HepG2 (cell line): ENCODE results near the gene GEMIN2. TPM values are rescaled to one million over a fixed set of nuclear protein-coding genes. Genes with fewer than 3 reads are reported as not detected.

ENCODE experiments used
- ATAC-seq: fragments of 200-7000 bp; cut with Tn5 transposase; 3 replicates; pipeline ENCODE4 v1.9.1; 2020; ENCODE audit warnings: mild to moderate bottlenecking, moderate library complexity
- BruUV-seq: library from RNA; stranded (reverse); fragments of 400-500 nt; replicated peaks from 2 replicates; lab custom pipeline; 2021; lab: Mats Ljungman, UMichigan
- CTCF ChIA-PET: fragments of 300-600 bp; formaldehyde crosslinking; extraction: SDS; loops from one replicate; lab custom pipeline; 2021; ENCODE audit warnings: low total read pairs, inconsistent platforms, low intra/inter-chr PET ratio; lab: Yijun Ruan, JAX
- POLR2A ChIA-PET: fragments of 350-600 bp; sonication (Branson Sonifier 250); formaldehyde crosslinking; loops from one replicate; lab custom pipeline; 2020; ENCODE audit warnings: antibody characterized with exemption, inconsistent platforms; lab: Yijun Ruan, JAX
- DNase-seq: peaks from one replicate; pipeline ENCODE4 v3.0.0-alpha.2; 2015; ENCODE audit warnings: low spot score
- FAIRE-seq: peaks from 3 replicates; lab custom pipeline; 2011; peaks lifted over from hg19 to GRCh38; lab: Jason Lieb, UNC
- H2AFZ ChIP-seq: one replicate; pipeline ENCODE4 v1.6.1; 2011; ENCODE audit warnings: low read length, inconsistent platforms
- H3K27ac ChIP-seq: fragments of 300-600 bp; 3 replicates; pipeline ENCODE4 v1.8.0; 2011; ENCODE audit warnings: mixed run types, mild to moderate bottlenecking, mixed read lengths, low read length, inconsistent platforms; ENCODE audit not compliant: insufficient read depth; ENCODE audit errors: extremely low read length
- H3K27me3 ChIP-seq, 2 experiments: fragments of 200-600 bp in 1 of 2; 2 replicates in 1 of 2; 3 replicates in 1 of 2; pipeline versions ENCODE4 v1.6.0 to v1.8.0; 2011; ENCODE audit warnings: low read length in 2 of 2, mild to moderate bottlenecking in 2 of 2, moderate library complexity in 2 of 2, inconsistent platforms in 1 of 2; ENCODE audit not compliant: insufficient read depth in 2 of 2, control insufficient read depth in 1 of 2
- H3K36me3 ChIP-seq, 2 experiments: fragments of 200-600 bp in 1 of 2; replicated peaks in 1 of 2; 2 replicates in 1 of 2; 3 replicates in 1 of 2; pipeline versions ENCODE4 v1.5.1 to v1.8.0; 2011; ENCODE audit warnings: low read length in 2 of 2, inconsistent platforms in 1 of 2; ENCODE audit not compliant: insufficient read depth in 2 of 2, control insufficient read depth in 1 of 2
- H3K4me1 ChIP-seq: 2 replicates; pipeline ENCODE4 v1.5.1; 2012; ENCODE audit warnings: low read length, inconsistent platforms; ENCODE audit not compliant: insufficient read depth
- H3K4me2 ChIP-seq: 2 replicates; pipeline ENCODE4 v1.6.0; 2011; ENCODE audit warnings: low read depth, low read length, inconsistent platforms
- H3K4me3 ChIP-seq, 3 experiments: fragments of 200-600 bp in 1 of 3; sonication (generic), shearing (Covaris generic) in 1 of 3; replicated peaks in 1 of 3; 2 replicates each; pipeline ENCODE4 v1.5.1; 2011 to 2016; ENCODE audit warnings: low read length in 3 of 3, inconsistent platforms in 2 of 3, low read depth in 2 of 3, mild to moderate bottlenecking in 2 of 3, control low read depth in 1 of 3, mixed read lengths in 1 of 3; ENCODE audit not compliant: insufficient read depth in 1 of 3
- H3K79me2 ChIP-seq: one replicate; pipeline ENCODE4 v1.6.1; 2011; ENCODE audit warnings: low read length, inconsistent platforms; ENCODE audit not compliant: insufficient read depth
- H3K9ac ChIP-seq: 2 replicates; pipeline ENCODE4 v1.6.0; 2011; ENCODE audit warnings: mild to moderate bottlenecking, low read depth, low read length, inconsistent platforms; ENCODE audit not compliant: insufficient read depth
- H3K9me3 ChIP-seq: 2 replicates; pipeline ENCODE4 v1.5.1; 2012; ENCODE audit warnings: mild to moderate bottlenecking, low read length
- H4K20me1 ChIP-seq: 2 replicates; pipeline ENCODE4 v1.6.0; 2011; ENCODE audit warnings: inconsistent platforms, mild to moderate bottlenecking, low read length, moderate library complexity; ENCODE audit not compliant: insufficient read depth
- DNMT1 ChIP-seq: sonication (generic); formaldehyde crosslinking; IDR thresholded peaks from 2 replicates; pipeline ENCODE4 v1.5.1; 2020; ENCODE audit warnings: mild to moderate bottlenecking, missing genetic modification reagents
- FOXK2 ChIP-seq: fragments of 450-650 bp; IDR thresholded peaks from 2 replicates; pipeline ENCODE4 v1.6.1; 2016
- FOXP1 ChIP-seq, 2 experiments: fragments of 450-650 bp in 1 of 2; IDR thresholded peaks; 2 replicates each; pipeline ENCODE4 v1.6.1; 2017 to 2018; ENCODE audit warnings: antibody characterized with exemption in 1 of 2
- MED8 ChIP-seq: sonication (generic); formaldehyde crosslinking; IDR thresholded peaks from 2 replicates; pipeline ENCODE4 v1.8.1; 2023; ENCODE audit warnings: mild to moderate bottlenecking, missing genetic modification reagents; ENCODE audit not compliant: insufficient replicate concordance
- NRL ChIP-seq: sonication (generic); formaldehyde crosslinking; IDR thresholded peaks from 2 replicates; pipeline ENCODE4 v1.5.0; 2020; ENCODE audit warnings: missing genetic modification reagents, mild to moderate bottlenecking, moderate library complexity, borderline replicate concordance
- ONECUT2 ChIP-seq: sonication (generic); formaldehyde crosslinking; IDR thresholded peaks from 2 replicates; pipeline ENCODE4 v1.4.0; 2020; ENCODE audit warnings: missing genetic modification reagents
- PITX1 ChIP-seq: sonication (generic); formaldehyde crosslinking; IDR thresholded peaks from 2 replicates; pipeline ENCODE4 v1.5.1; 2020; ENCODE audit warnings: mild to moderate bottlenecking, missing genetic modification reagents
- RBM22 ChIP-seq: fragments of 200-400 bp; formaldehyde crosslinking; optimal IDR thresholded peaks from 2 replicates; pipeline ENCODE3; 2017; ENCODE audit warnings: mild to moderate bottlenecking, low read length, moderate library complexity
- SP1 ChIP-seq, 2 experiments: fragments of 450-650 bp in 1 of 2; sonication (generic) in 1 of 2; formaldehyde crosslinking in 1 of 2; IDR thresholded peaks; 2 replicates each; pipeline versions ENCODE4 v1.4.0 to v1.6.1; 2016 to 2020; ENCODE audit warnings: missing genetic modification reagents in 1 of 2
- SP4 ChIP-seq: sonication (generic); formaldehyde crosslinking; IDR thresholded peaks from 2 replicates; pipeline ENCODE4 v1.8.1; 2023; ENCODE audit warnings: mild to moderate bottlenecking, missing genetic modification reagents
- ZC3H13 ChIP-seq: sonication (generic); formaldehyde crosslinking; IDR thresholded peaks from 2 replicates; pipeline ENCODE4 v1.8.1; 2023; ENCODE audit warnings: mild to moderate bottlenecking, missing genetic modification reagents, moderate library complexity
- ZNF205 ChIP-seq: IDR thresholded peaks from 2 replicates; pipeline ENCODE4 v1.6.1; 2018; ENCODE audit warnings: missing biosample characterization, missing genetic modification reagents
- ZNF280B ChIP-seq: sonication (generic); formaldehyde crosslinking; IDR thresholded peaks from 2 replicates; pipeline ENCODE4 v1.5.0; 2020; ENCODE audit warnings: missing genetic modification reagents, mild to moderate bottlenecking, borderline replicate concordance
- ZNF34 ChIP-seq: sonication (generic); formaldehyde crosslinking; IDR thresholded peaks from 2 replicates; pipeline ENCODE4 v1.4.0; 2020; ENCODE audit warnings: mild to moderate bottlenecking, missing genetic modification reagents, borderline replicate concordance
- ZNF567 ChIP-seq: sonication (generic); formaldehyde crosslinking; IDR thresholded peaks from 2 replicates; pipeline ENCODE4 v1.8.1; 2023; ENCODE audit warnings: mild to moderate bottlenecking, missing genetic modification reagents, borderline replicate concordance
- ZNF615 ChIP-seq: sonication (generic); formaldehyde crosslinking; IDR thresholded peaks from 2 replicates; pipeline ENCODE4 v1.5.0; 2020; ENCODE audit warnings: mild to moderate bottlenecking, missing genetic modification reagents, borderline replicate concordance
- ZNF691 ChIP-seq: sonication (generic); formaldehyde crosslinking; IDR thresholded peaks from 2 replicates; pipeline ENCODE4 v1.4.0; 2020; ENCODE audit warnings: missing genetic modification reagents, low read depth, mild to moderate bottlenecking, borderline replicate concordance
- ZNF773 ChIP-seq: sonication (generic); formaldehyde crosslinking; IDR thresholded peaks from 2 replicates; pipeline ENCODE4 v1.4.0; 2020; ENCODE audit warnings: missing genetic modification reagents, borderline replicate concordance
- ZSCAN5A ChIP-seq: sonication (generic); formaldehyde crosslinking; IDR thresholded peaks from 2 replicates; pipeline ENCODE4 v1.8.0; 2022; ENCODE audit warnings: mild to moderate bottlenecking, missing genetic modification reagents, borderline replicate concordance
- WGBS: methylation state at CpG from one replicate; pipeline ENCODE4 v1.1.6; 2017; ENCODE audit warnings: low lambda C conversion rate; 5-methylcytosine and 5-hydroxymethylcytosine counted together
- in situ Hi-C: cut with HindIII; loops from 2 replicates; pipeline ENCODE4 v1.10.0; 2017; ENCODE audit warnings: low pct_unique_long_range_greater_than_20kb; ENCODE audit not compliant: extremely low pct_ligation_motif_present
- intact Hi-C: fragments of 100-400 bp; cut with micrococcal nuclease; formaldehyde crosslinking; loops from one replicate; pipeline ENCODE4 v1.10.0; 2022; ENCODE audit not compliant: unreplicated experiment
- polyA plus RNA-seq, 8 experiments: library from polyadenylated mRNA; depleted of rRNA in 3 of 8; stranded (reverse) in 7 of 8; unstranded in 1 of 8; fragments of >200 nt; fragmentation: Illumina TruSeq in 4 of 8; extraction: Trizol in 4 of 8; gene quantifications; 2 replicates each; pipeline versions ENCODE4 v1.2.1 to v1.2.3, GENCODE V29; 2011 to 2016; ENCODE audit warnings: low read depth in 4 of 8, missing spikeins in 1 of 8, mixed read lengths in 1 of 8; ENCODE audit not compliant: insufficient read depth in 1 of 8
- total RNA-seq, 5 experiments: library from RNA; depleted of rRNA; stranded (reverse); fragments of >200 nt; fragmentation: Illumina TruSeq; extraction: Trizol; gene quantifications; 2 replicates each; pipeline ENCODE4 v1.2.3, GENCODE V29; 2016; ENCODE audit warnings: low read depth in 1 of 5

GEMIN2 gene
- total and polyA plus RNA-seq, 2 of the 13 experiments (the other 11 are each of a cell fraction or from before 2014, with no cell fraction given): 54.8 to 110 TPM

GRCh38 chr14:39140170-39140569 is 26.0 kb downstream of the GEMIN2 start:
- WGBS: over 99% methylated on average over 3 of the region's 3 CpGs
- H3K27ac ChIP-seq: no peak overlapping the region
- peaks cover 6 to 31% of the 10 kb centered on the region in 2 experiments; a peak in 4 of 5 replicates for H3K36me3 ChIP-seq
- no peaks in the 10 kb centered on the region for H3K79me2 ChIP-seq
- FAIRE-seq: no peak
- H3K9ac ChIP-seq: no peak overlapping the region
- ChIA-PET CTCF (no interaction called here), POLR2A (interaction anchor here (0.7 to 1.9 kb wide), 2 partner anchors 30 to 38 kb away, joined by 3 to 14 read pairs; partner anchors contain the start of gene TRAPPC6B)
- peaks cover 7% of the 10 kb centered on the region; the same call in 1 of the 2 replicates for H3K9me3 ChIP-seq
- H3K4me3 ChIP-seq: no peak overlapping the region
- peaks cover 3% of the 10 kb centered on the region for H3K4me1 ChIP-seq
- H3K27me3 ChIP-seq: no peaks in the 10 kb centered on the region
- DNase-seq: no peak
- TF ChIP-seq MED8 (CRISPR knock-in tag) (peak; percentile 13), ZNF34 (CRISPR knock-in tag) (no peak), ZNF691 (CRISPR knock-in tag) (no peak), FOXP1 (IDR thresholded peaks at IDR 0.05) (no peak), FOXP1 (CRISPR knock-in tag; IDR thresholded peaks at IDR 0.05) (no peak), DNMT1 (no peak), SP1 (IDR thresholded peaks at IDR 0.05) (no peak), SP1 (CRISPR knock-in tag; IDR thresholded peaks at IDR 0.05) (no peak), ZNF615 (CRISPR knock-in tag) (no peak), ZNF567 (no peak), RBM22 (peak; percentile 21), ZNF205 (CRISPR knock-in tag) (no peak), ZNF280B (no peak), ZC3H13 (CRISPR knock-in tag) (no peak), ONECUT2 (CRISPR knock-in tag) (no peak), NRL (CRISPR knock-in tag) (no peak), ZSCAN5A (CRISPR knock-in tag) (0 out of 2 replicates have a peak, but pooled peaks have one; percentile 20), FOXK2 (no peak), SP4 (CRISPR knock-in tag) (0 out of 2 replicates have a peak, but pooled peaks have one; percentile 26), ZNF773 (no peak), PITX1 (0 out of 2 replicates have a peak, but pooled peaks have one; percentile 29)
- no peaks in the 10 kb centered on the region for H4K20me1 ChIP-seq
- no peak overlapping the region for H2AFZ ChIP-seq
- intact Hi-C loops: no loop called here
- H3K4me2 ChIP-seq: no peak overlapping the region
- in situ Hi-C loops: no loop called here
- BruUV-seq: no TSS peak
- ATAC-seq: peak; percentile 9; the same call in 1 of the 3 replicates
